G401.6 (cell line): ENCODE measurements around the gene KIF1B.
"Not testable (repeated sequence)": the region's sequence is repeated elsewhere in the genome, so short reads cannot be mapped to it uniquely, and the experiment has no call there.

Experiments used
- FAIRE-seq: peaks from 2 replicates; lab custom pipeline; 2012; peaks lifted over from hg19 to GRCh38; lab: Jason Lieb, UNC

Gene KIF1B

DNA sequence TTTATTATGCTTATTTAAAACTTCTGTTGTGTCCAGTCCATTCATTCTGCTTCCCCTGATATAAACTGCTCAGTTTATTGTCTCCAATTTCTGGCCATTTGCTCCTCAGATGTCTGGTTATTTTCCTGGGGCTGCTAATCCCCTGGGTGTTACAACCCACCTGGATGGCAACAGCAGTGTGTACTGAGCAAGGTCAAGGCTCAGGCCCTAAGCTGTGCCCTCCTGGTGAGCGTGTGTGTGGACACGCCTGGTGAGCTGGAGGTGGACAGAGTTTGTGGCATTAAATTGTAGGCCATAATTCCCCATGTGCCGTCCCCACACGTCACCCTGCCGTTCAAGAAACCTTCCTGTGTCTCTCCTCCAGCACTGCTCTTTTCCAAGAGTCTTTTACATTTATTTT lies 18.1 kb upstream of the KIF1B start:
- FAIRE-seq, result no peak

DNA sequence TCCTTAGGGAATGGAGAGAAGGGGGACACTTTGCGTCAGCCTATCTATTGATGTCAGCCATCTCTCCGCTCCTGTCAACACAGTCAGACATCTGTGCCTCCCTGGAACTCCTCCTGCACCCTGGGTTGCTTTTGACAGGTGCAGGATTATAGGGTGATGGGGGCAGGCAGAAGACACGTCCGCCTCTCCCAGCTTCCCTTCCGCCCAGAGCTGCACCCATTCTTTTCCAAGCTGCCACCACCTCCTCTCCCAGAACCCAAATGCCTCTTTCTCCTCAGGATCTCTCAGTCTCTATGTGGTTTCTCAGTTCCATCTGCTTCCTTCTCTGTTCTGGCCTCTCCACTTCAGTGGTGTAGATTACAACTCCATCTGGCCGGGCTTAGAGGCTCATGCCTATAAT lies 17.1 kb upstream of the KIF1B start:
- FAIRE-seq, result no peak

DNA sequence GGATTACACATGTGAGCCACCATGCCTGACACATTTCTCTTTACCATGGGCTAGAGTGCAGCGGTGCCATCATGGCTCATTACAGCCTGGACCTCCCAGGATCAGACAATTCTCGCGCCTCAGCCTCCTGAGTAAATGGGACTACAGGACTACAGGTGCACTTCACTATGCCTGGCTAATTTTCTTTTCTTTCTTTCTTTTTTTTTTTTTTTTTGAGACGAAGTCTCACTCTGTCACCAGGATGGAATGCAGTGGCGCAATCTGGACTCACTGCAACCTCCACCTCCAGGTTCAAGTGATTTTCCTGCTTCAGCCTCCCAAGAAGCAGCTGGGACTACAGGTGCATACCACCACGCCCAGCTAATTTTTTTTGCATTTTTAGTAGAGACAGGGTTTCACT lies 14.8 kb upstream of the KIF1B start:
- FAIRE-seq, result no peak

DNA sequence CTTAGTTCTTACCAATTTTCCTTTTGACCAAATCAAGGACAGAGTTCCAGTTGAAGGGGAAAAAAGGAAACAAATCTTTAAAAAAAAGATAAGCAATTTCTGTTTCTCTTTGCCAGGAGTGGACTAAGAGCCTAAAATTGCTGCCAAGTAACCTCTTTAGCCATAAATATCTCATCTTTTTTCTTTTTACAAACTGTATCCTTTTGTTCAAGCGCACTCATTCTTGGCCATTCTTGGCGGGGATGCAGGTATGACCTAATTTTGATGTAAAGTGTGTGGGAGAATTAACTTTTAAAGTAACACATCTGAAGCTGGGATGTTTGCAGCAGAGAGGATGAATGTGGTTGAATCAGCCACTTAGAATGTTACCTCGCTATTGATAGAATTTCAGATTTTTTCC lies 13.4 kb upstream of the KIF1B start:
- FAIRE-seq, result no peak

DNA sequence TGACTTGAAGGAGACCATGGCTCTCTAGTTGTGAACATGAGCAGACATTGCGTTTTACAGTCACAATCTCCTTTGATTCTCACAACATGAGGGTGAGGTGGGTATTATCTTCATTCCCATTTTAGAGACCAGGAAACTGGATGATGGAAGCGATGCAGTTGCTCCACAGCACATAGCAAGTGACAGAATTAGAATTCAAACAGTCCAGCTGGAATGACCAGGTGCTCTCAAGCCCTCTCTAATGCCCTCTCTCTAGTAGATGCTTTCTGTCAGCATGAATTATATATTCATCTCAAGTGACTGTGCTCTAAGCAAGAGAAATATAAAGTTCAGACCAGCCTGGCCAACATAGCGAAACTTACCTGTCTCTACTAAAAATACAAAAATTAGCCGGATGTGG lies 9.8 kb upstream of the KIF1B start:
- FAIRE-seq, result no peak

DNA sequence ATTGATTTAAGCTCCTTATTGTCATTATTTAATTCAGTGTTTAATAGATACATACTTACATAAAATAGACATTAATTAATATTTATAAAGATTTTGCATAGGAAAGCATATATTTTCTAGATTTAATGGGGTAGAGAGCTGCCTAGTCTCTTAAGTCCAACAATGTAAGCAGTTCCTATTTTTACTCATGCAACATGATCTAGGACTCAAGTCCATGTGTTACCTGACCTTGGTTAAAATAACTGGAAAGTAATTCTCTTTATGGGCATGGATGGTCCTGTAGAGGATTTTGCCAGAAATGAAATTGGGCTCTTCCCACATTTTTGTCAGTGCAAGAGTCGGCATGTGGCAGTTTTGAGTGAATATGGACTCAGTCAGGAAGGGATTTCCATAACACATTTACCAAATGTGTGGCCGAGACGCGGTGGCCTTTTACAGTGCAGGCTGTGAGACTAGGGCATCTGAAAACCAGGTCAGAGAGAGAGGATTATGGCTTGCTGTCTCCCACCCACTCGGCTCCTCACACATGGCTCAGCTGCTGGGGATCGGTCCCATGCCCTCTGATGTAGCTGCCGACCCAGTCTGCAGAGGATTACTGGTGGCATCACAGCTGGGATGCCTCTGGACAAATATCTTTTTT lies 6.2 kb upstream of the KIF1B start:
- FAIRE-seq, result no peak

DNA sequence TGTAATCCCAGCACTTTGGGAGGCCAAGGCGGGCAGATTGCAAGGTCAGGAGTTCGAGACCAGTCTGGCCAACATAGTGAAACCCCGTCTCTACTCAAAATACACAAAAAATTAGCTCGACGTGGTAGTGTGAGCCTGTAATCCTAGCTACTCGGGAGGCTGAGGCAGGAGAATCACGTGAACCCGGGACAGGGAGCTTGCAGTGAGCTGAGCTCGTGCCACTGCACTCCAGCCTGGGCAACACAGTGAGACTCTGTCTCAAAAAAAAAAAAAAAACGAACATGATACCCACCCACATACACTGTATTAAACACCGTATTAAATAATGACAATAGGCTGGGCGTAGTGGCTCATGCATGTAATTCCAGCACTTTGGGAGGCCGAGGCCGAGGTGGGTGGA lies 5.2 kb upstream of the KIF1B start:
- FAIRE-seq, result not testable (repeated sequence)

DNA sequence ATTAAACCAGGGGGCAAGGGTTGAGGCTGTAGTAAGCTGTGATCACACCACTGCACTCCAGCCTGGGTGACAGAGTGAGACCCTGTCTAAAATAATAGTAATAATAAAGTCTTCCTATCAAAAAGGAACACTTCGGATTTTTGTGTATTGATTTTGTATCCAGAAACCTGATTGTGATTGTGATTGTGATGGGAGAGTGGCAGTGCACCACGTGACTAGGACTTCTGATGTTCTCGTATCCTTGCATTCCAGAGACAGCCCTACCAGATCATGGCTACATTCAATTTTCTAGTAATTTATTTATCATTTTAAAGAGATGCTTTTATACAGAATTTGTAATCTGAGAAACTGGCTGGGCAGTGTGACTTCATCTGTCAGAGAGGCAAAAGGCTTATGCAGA lies 2.6 kb upstream of the KIF1B start:
- FAIRE-seq, result no peak

DNA sequence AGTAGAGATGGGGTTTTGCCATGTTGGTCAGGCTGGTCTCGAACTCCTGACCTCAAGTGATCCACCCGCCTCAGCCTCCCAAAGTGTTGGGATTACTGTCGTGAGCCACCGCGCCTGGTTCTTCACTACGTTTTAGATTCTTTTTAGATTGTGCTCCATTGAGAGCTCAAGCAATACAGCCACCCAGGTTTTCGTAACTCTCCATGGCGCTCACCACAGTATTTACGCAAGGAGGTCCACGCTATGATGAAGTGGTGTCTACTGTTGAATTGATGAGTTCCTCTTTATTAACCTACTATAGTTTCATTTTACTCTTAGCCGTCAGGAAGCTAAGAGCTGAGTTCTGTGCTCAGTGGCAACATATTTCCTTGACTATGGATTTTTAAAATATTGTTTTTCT lies 1.8 kb upstream of the KIF1B start:
- FAIRE-seq, result no peak

DNA sequence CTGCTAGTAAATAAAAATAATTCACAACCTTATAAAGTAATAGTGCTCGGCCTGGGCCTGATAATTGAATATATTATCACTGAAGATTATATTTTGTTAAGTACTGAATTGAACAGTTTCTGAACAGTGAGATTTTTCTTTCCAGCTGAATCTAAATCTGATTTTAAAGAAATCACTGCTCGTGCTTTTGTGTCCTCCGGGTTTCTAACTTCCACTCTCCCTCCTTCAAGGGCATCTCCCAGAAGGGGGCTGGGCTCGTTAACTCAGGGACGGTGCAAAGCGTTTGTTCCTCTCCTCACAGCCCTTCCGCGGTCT lies 823 bp upstream of the KIF1B start:
- no peak for FAIRE-seq

DNA sequence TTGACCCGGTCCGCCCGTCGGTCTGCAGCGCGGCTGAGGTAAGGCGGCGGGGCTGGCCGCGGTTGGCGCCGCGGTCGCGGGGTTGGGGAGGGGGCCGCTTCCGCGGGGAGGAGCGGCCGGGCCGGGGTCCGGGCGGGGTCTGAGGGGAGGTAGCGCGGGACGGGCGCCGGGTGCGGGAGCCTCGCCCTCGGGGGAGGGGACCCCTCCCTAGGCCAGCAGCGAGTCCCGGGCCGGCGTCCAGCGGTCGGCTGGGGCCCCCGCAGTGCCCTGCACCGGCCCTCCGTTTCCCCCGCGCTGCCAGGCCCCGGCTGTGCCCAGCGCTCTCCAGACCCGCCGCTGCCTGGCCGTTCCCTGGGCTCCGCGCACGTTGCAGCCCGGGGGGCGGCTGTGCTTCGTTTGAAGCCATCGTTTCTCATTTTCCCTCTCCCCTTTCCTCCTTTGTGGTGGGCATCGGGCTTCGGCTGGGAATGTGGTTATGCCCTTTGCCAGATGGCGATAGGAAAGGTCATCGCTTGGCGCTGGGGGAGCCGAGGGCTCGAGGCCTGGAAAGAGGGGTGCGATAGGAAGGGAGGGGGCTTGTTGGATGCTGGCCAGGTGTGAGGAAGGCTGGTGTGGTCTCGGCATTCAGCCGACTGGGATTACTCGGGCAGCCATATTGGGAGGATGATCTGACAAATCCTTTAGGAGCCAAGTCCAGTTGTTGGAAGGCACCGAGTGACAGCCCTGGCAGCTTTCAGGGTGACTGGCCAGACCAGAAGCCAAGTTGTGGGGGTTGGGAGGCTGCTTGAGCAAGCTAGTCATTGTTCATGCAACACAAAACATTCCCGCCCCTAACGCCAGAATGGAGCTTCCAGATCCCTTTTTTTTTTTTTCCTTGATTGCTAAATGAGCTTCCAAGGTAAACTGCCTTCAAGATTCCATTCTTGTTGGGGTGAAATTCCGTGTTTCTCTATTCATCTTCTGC lies 753 bp downstream of the KIF1B start:
- no peak for FAIRE-seq

DNA sequence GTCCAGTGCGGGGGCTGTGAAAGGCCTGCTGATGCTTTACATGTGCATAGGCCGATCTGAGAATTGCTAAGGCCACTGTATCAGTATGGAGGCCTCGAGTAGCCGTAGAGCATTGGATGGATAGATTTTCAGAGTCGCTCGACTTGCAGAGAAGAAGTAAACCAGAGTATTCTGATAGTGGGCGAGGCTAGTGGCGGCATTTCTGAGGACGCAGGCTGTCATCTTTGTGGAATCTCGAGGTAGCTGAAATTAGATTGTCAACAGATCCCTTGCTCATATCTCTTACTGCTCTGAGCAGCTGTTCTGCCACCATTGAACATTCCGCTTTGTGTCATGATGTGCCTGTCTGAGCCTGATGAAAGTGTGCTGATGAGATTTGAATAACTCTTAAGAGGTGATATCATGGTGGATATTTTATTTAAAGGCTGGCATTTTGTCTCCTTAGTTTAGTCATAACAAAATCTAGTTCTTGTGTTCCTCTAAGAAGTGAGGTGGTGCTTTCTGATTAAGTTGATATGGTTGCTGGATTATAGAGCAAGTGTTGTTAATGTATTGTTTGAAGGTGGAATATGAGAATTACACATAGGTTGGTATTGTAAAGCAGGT lies 1.5 kb downstream of the KIF1B start:
- no peak for FAIRE-seq

DNA sequence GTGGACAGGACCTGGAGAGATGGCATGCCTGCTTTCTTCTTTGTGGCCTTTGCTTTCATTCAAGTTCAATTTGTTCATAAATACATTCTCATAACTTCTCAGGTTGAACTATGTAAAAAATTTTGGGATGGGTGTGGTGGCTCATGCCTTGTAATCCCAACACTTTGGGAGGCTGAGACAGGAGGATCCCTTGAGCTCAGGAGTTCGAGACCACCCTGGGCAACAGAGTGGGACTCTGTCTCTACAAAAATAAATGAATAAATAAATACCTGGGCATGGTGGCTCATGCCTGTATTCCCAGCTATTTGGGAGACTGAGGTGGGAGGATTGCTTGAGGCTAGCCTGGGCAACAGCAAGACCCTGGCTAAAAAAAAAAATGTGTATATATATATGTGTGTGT lies 2.1 kb downstream of the KIF1B start:
- FAIRE-seq, result no peak

DNA sequence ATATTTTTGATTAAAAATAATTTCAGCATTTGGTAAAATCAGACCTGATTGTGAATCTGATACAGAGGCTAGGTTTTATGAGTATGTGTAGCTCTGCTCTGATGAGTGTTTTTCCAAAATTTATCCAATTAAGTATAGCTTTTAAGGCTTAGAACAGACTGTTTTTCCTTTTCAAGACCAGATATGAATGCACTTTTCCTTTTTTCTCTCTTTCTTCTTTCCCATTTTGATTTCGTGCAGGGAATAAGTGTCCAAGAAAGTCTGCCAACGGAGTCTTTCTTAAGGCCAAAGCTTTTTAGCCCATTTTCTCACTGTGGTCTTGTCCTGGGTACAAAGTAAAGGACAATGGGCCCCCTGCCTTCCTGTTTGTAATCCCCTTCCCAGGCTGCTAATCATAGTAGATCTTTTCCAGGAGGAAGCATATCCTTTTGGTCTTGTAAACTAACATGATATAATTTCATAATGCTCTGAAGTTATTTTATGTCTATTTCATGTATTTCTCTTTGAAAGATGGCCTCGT lies 2.9 kb downstream of the KIF1B start:
- FAIRE-seq, result no peak

DNA sequence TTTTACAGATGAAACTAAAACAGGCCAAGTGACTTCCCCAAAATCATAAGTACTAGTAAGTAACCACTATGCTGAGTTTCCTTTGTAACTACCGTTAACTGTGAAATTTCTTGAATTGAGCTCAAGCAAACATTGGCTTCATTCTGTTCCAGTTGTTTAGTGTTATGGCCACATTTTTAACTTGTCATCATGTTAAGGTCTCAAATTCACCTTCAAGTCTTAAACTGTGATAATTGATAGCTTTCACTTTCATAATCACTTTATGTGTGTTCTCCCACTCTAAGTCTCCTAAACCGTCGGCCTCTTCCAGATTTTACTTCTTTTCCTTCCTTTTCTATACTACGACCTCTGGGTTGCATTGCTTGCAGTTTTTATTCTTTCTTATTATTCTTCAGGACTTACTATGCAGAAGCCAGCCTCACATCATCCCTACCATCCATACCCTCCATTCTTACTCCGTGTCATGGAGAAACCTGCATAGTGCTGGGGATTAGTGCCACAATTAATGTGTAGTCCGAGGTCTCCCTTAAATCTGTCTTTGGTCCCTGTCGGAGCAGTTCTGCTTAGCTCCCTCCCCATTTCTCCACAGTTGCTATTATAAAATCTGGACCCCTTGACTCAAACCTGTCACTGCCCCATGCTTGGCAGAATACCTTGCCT lies 5.8 kb downstream of the KIF1B start:
- FAIRE-seq, result no peak

DNA sequence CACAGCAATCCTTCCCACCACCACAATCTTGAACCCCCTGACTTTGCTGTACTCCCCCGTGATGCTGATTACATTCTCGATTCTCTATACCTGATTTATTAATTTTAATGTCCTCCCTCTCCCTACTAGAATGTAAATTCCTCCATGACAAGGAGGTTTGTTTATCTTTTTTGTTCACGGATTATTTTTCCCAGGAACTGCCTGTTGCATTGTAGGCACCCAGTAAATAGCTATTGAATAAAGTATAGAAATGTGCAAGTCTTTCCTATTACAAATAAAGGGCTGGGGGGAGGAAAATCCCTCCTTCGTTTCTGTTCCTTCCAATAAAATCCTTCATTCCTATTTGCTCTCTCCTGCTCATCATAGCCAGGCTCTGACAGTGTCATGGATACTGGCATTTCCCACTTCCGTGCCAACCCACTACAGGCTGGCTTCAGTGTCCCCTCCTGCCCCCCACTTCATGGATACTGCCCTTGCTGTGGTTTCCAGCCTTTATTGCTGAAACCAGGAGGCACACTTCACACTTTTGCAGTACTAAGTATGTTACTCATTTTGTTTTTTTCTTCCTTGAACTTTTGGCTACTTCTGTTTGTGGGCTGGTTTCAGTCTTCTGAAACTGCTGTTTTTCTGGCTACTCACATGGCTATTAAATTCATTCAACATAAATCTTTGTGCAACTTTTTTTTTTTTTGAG lies 7.5 kb downstream of the KIF1B start:
- FAIRE-seq, result no peak

DNA sequence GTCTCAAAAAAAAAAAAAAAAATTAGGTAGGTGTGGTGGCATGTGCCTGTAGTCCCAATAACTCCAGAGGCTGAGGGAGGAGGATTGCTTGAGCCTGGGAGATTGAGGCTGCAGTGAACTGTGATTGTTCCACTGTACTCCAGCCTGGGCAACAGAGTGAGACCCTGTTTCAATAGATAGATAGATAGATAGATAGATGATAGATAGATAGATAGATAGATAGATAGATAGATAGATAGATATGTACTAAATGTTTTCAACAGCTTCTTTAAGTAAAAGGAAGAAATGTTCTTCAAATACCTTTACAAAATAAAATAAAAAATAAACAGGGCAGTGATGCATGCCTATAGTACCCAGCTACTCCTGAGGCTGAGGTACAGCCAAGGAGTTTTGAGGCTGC lies 9.8 kb downstream of the KIF1B start:
- FAIRE-seq, result no peak

DNA sequence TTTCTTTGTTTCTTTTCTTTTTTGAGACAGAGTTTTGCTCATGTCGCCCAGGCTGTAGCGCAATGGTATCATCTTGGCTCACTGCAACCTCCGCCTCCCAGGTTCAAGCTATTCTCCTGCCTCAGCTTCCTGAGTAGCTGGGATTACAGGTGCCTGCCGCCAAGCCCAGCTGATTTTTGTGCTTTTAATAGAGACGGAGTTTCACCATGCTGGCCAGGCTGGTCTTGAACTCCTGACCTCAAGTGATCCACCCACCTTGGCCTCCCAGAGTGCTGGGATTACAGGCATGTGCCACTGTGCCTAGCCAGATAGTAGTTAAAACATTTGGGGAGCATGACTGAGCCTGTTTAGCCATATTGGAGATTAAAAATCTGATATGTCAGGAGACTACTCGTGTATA lies 10.3 kb downstream of the KIF1B start:
- not testable (repeated sequence) for FAIRE-seq

DNA sequence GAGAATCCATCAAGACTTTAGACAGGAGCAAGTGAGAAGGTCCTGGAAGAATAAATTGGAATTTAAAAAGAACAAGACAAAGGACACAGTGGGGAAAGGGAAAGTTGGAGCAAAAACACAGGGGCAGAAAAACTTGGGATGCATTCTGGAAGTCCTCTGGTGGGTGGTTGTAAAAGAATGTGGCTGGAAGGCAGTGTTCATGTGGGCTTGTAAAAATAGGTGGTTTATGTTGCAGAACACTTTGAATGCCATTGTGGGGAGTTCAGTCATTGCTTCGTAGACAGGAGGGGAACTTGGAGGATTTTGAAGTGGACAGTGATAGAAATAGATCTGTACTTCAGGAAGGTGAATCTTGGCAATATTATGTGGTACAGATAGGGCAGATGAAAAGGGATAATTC lies 15.2 kb downstream of the KIF1B start:
- FAIRE-seq, result no peak

DNA sequence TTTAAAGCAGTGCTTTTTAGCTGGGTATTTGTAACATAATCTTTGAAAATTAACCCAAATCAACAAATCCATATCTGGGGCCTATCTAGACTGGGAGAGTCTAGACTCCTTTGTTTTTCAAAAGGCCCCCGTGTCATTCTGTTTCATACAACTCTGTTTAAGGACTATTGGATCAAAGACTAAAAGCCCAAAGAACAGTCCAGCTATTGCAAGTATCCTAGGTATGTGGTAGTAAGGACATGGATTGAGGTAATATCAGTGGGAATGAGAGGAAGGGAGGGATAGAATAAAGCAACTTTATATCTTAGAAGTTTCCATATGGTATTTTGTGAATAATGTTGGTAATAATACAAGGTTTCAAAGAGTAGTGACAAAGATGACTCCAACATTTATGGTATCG lies 18.2 kb downstream of the KIF1B start:
- no peak for FAIRE-seq

DNA sequence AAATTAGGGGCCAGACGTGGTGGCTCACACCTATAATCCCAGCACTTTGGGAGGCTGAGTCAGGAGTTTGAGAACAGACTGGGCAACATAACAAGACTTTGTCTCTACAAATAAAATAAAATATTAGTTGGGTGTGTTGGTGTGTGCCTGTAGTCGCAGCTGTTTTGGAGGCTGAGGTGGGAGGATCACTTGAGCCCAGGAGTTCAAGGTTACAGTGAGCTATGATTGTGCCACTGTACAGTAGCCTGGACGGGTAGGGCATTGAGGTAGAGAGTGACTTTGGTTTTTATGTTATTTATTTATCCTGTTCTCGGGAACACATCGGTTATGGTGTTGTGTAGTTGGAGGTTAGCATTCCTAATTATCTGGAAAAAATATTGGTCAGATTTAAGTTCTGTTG lies 19.5 kb downstream of the KIF1B start:
- FAIRE-seq, result no peak

DNA sequence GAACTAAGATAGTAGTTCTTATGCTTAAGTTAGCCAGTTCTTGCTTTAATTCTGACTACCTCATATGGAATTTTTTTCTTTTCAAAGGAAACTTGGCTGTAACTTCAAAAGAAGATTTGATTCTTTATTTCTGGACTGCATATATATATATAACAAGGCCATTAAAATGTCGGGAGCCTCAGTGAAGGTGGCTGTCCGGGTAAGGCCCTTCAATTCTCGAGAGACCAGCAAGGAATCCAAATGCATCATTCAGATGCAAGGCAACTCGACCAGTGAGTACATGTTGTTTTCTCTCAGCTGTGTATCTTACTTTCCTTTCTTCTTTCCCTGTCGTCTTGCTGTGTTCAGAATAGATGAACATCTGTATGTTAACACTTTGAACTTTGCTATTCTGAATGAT lies 21.8 kb downstream of the KIF1B start:
- no peak for FAIRE-seq
